NCI-H510A treated with DMSO at 0.1 percent for 48 hours (cell line): ENCODE data around the gene CEP41.
A peak's percentile ranks its signal among the peaks of the same experiment; 100 is the strongest.

Source experiments
- DNase-seq: peaks from one replicate; lab custom pipeline; 2025; lab: John Stamatoyannopoulos, UW

Gene CEP41, protein sequence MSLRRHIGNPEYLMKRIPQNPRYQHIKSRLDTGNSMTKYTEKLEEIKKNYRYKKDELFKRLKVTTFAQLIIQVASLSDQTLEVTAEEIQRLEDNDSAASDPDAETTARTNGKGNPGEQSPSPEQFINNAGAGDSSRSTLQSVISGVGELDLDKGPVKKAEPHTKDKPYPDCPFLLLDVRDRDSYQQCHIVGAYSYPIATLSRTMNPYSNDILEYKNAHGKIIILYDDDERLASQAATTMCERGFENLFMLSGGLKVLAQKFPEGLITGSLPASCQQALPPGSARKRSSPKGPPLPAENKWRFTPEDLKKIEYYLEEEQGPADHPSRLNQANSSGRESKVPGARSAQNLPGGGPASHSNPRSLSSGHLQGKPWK

DNA sequence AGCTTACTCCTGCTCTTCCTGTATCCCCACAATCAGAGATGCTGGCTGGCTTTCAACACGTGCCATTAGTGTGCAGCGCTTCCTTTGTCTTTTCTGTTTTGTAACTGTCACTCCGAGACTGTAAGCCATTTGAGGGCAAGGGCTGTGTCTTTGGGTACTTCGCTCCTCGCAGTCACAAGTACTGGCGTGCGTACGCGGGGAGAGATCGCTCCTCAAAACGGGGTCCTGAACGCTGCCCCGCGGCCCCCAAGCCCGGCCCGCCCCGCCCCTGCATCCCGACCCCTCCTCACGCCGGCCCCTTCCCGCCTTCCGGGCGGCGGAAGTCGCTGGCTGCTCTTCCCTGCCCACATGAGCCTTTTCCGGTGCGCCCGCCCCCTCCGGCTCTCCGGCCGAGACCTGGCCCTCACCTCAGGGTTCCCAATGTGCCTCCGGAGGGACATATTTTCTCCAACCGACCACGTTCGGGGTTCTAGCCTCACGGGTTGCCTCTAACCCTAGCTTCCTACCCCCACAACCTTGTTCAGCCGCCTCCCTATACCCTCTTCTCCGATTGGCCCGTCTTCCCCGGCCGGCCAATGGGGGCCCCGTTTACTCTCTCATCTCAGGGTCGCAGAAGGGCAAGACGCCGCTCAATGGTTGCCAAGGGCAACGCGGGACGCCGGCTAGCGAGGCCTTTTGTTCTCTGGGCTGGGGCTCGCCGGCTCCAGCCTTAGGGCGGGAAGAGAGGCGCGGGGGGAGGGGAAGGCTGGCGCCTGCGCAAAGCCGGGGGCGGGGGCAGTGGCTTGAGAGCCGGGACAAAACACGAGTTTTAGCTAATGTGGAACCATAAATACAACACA is at the start of gene CEP41:
Gene CEP41 (minus strand): TSS at position 490 of the 839 bp plus-strand sequence. CDS start 50 bp downstream, at position 440.
- peak; percentile 84 for DNase-seq

DNA sequence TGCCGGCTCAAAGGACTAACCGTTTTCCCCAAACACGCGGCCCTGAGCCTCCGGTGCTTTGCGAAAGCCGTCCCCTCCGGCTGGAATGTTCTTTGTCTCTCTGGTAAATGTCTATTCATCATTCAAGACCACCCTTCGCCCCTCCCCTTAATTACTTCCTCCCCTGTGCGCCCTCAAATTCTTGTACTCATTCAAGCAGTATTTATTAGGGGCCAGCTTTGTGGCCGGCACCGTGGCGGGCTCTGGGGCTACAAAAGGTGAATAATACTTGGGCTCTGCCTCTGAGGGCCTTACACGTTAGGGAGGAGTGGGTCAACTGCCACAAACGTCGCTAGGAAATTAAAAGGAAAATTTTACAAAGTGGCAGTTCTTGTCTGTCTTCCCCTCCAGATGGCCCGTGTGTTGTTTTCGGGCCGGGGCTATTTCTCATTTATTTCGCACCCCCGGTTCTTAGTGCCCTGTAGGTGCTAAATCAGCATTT is 49.5 kb upstream of the CEP41 start:
- DNase-seq: no peak

DNA sequence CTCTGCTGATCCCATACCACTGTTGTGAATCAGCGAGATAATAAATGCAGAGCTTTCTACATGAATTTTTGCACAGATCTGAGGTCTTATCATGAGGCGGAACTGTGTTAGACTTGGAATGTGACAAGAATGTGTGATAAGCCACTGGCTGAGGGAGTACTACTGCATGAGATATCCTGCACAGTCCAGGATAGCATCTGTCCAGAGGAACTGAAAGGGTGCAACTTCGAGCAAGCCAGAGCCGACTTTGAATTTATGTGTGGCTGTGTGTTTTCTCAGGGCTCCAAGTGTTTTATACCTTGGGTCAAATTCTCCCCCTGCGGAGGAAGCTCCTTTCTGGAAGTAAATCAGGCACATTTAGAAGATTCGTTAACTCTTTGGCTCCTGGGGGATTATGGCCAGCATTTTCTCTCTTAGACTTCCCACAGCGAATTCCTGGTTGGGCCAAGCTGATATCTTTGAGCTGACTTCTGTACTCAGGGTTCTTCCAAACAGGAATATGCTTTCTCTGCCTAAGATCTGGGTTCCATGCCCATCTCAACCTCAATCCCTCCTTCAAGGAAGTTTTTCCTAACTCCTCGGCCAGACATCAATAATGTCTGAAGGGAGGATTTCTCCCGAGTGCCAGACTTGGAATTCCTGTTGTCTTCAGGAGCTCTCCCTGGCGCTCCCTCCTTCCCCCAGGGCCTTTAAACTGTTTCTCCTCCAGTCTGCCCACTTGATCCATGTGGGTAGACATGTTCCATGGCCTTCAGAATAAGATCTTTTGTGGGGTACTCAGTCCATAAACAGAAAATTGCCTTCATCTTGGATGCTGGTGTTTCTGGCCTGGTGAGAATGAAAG is 48.5 kb upstream of the CEP41 start:
- no peak for DNase-seq

DNA sequence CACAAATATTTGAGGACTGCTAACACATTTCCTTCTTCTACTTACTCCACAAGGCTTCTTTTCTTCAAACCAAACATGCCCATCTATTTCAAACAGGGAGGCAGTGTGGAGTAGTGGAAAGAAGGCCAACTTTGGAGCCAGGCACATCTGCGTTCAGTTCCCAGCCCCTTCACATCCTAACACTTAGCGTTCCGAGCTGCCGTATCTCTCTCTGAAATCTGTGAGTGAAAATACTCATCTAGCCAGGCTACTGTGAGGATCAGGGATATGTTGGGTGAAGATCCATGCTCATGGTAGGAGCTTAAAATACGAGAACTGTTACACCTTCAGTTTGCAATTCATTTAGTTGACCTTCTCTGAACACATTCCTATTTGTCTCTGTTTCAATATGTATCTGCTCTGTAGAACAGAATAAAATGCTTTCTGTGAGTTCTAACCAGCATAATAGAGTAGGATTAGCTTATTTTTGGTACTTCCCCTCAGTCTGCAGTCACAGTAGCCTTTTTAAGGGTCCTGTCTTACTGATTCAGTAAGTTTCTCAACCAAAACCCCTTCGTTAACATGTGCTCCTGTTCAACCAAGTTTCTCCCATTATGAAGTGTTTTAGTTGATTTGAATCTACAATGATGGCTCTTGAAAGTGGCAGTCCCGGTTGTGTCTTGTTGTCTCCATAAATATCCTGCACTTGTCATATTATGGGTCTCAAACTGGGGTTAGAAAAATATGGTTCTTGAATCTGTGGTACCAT is 47.8 kb upstream of the CEP41 start:
- DNase-seq: no peak

DNA sequence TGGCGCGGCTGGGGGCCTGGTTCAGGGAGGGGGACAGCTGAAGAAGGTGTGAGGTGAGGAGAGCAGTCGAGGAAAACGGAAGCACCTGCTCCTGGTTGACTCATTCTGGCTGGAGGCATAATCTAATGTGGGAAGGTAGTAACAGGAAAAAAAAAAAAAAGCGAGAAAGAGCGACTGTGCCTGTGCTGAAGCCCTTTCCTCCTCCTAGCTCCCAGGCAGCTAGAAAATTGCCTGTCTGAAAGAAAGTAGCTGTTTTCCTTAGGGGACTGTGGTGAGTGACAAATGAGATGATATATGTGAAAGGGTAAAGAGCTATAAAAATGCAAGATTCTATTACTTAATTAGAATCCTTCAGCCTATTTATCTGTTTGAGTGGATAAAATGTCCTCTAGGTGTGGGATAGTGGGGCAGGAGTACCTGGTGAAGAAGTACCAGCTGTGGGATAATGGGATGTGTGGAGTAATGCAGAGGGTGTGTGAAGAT is 46.2 kb upstream of the CEP41 start:
- DNase-seq: no peak

DNA sequence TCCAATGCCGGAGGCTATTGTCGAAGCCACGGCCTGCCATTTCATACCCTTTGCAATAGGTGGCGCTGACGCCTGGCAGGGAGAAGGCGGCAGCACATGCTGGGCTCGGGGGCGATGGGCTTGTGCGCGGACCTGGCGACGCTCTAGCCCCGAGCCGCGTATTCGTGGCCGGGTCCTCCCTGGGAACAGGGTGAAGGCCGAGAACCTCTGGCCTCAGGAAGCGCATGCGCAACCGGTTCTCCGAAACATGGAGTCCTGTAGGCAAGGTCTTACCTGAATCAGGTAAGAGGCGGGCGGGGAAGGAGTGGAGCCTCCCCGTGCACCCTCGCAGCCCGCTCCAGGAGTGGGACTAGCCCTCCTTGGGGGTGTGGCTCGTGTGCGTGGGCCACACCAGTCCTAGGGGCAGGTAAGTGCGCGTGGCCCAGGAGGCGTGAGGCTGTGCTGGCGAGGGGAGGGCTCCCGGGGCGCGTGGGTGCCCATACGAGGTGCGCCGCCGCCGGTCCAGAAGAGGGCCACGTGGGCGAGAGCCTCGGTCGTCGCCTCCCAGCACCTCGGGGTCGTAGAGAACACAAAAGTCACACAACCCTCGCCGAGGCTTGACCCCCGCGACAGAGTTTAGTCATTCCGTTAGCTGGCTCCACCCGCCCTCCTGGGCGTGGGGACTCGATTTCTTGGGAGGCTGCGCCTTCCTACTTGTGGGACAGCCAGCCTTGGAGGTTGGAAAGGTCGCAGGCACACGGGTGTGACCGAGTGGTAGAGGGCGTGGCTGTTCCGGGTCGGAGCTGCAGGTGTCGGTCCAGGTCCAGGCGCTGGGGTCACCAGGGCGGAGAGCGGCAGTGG is 45.5 kb upstream of the CEP41 start:
- peak; percentile 77 for DNase-seq

DNA sequence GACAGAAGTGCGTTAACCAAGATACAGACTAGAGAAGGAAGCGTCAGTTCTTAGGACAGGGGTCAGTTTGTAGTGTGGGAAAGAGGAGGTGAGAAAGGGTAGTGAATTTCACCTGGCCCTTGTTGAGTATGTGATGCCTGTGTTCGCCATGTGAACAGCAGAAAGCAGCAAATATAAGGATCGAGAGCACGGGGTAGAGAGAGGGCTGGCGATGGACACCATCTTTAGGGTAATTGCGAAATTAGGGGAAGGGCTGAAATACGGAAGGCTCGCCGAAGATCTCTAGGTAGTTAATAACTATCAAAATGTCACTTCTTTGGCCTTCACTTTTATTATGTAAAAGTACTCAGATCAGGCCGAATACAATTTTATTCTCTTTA is 44.9 kb upstream of the CEP41 start:
- DNase-seq: no peak

DNA sequence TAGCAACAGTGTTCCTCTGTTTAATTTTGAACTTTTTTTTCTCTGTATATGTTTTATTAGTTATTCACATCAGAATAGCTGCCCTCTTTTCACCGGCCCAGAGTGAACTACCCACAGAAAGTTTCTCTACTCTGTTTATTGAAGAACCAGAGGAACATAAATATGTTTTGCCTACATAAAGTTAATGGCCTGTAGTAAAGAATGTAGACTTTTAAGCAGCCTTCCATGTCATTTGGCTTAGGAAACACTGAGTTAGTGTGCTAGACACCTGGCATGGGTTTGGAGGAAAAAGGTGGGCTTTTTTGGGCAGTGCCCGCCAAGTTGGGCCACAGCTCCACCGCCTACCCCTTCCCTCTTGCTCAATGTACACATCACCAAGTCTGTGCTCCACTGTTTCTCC is 42.2 kb upstream of the CEP41 start:
- no peak for DNase-seq

DNA sequence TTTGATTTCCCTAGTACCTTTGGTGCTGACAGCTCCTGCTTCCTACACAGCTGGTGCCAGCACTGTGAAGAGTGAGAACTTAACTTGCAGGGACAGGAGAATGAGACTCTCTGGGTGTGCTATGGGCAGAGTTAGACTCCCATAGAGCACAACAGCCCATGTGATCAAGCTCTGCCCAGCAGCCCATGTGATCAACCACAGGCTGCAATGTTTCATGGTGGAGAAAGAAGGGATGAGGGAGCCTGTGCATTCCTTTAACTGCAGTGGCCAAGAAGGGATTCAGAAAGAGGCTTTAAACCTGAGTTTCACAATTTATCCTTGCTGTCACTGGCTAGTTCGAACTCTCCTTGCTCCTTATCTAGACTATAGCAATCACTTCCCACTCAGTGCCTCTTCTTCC is 41.1 kb upstream of the CEP41 start:
- DNase-seq: no peak

DNA sequence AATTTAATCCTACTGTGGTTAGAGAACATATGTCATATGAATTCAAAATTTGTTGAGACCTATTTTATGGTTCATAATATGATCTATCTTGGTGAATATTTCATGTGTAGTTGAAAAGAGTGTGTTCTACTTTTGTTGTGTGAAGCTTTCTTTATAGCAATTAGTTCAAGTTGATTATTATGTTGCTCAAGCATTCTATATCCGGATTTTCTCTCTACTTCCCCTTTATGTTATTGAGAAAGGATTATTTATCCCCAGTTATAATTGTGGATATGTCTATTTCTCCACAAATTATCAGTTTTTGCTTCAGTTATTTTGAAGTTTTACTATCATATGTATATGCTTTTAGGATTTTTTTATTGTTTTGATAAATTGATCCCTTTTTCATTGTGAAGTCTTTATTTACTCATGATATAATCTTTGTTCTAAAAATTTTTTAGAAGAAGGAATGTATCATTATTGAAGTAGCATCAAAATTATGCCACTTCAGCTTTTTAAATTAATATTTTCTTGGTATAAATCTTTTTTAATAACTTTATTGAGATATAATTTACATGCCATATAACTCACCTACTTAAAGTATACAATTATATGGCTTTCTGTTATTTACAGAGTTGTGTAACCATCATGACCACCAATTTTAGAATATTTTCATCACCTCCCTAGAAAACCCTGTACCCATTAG is 39.0 kb upstream of the CEP41 start:
- DNase-seq: no peak

DNA sequence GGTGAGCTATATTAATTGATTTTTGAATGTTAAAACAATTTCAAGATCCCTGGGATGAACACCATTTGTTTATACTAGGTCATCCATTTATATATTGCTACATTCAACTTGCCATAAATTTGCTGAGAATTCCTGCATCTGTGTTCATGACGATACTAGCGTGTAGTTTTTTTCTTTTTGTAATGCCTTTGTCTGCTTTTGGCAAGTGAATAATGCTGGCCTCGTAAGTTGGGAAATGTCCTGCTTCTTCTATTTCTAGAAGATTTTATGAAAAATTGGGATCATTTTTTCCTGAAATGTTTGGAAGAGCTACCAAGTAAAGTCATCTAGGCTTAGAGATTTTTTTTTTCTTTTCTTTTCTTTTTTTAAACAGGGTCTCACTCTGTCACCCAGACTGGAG is 38.2 kb upstream of the CEP41 start:
- no peak for DNase-seq

DNA sequence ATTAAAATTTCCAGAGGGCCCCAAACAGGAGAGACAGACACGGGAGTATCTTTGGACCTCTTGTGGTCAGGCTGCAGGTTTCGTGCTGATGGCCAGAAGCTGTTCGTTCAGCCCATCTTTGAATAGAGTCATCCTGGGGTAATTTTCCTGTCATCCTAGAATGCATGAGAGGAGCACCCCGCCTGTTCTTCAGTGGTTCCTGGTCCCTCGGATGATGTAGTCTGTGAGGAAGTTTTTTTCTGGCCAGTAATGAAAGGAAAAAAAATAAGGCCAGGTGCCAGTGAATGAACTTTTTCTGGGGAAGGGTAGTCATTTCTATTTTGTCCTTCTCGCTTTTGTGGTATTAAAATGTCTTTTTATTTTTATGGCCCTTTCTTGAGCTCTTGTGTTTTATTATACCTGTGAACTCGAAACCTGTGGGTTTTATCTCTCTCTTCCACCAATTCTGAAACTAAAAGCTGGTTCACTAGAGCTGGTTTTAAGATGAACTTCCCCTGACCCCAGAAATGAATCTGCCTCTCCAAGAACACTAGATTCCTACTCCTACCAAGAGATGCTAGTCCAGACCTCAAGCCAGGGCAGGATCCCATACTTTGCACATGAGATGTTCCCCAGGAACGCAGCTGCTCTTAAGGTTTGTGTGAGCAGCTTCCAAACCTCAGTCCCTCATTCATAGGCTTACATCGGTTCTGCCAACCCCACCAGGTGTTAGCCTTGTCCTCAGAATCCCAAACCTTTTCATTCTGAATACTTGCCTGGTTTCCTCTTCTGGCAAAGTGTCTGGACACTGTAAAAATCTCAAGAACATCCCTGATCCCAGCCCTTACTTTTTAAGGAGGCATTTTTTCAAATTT is 35.7 kb upstream of the CEP41 start:
- DNase-seq: no peak

DNA sequence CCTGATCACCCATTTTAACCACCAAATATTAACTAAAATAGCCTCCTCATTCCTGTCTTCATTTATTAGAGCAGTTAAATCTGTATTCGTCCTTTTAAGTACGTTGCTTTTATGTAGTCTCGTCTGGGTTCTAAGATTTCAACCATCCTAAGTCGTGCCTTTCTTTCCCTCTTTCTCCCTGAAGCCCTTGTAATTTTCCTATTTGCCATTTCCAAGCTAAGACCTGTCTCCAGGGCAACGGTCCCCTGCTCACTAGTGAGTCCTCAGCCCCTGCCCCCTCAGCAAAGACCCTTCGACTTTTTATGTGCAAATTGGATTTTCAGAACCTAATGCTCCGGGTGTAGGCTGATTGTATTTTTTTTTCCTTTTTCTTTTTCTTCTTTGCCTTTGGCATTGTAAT is 35.0 kb upstream of the CEP41 start:
- DNase-seq: no peak

DNA sequence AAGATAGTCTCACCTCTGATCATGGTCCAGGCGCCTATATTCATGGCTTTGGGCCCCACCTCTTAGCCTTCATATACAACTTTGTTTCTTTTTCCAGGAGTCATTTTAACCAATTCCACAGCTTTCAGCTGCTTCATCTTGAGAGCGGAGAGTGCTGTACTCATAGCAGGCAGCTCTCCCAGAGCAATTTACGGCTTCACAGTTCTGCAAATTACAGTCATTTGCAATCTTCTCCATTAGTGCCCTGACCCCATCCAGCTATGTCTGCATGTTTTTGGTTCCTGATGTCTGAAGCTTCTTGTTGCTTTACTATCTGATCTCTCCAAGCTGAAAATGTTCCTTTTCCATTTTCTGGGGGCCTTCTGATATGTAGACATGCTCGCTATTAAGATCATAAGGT is 33.1 kb upstream of the CEP41 start:
- no peak for DNase-seq

DNA sequence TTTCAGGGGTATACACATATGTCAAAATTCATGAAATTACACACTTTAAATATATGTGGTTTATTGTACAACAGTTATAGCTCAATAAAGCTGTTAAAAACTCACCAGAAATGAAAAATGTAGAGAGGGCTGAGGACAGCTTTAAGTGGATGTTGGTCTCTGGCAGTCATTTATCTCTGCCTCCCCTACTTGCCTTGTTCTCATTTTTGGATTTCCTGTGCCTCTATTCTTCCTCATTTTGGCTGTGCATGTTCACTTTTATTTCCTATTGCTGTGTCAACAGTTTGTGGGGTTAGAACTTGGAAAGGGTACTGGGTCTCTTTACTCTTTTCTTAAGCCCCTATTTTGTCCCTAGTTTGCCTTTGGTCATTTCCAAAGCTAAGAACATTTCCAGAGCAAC is 32.5 kb upstream of the CEP41 start:
- no peak for DNase-seq

DNA sequence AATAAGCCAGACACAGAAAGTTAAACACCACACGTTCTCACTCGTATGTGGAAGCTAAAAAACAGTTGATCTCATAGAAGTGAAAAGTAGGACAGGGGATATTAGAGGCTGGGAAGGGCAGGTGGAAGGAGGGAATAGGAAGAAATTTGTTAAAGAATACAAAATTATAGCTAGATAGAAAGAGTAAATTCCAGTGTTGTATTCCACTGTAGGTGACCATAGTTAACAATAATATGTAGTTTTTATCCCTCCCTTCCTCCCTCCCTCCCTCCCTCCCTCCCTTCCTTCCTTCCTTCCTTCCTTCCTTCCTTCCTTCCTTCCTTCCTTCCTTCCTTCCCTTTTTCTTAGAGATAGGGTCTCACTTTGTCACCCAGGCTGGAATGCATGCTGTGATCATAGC is 31.2 kb upstream of the CEP41 start:
- no peak for DNase-seq

DNA sequence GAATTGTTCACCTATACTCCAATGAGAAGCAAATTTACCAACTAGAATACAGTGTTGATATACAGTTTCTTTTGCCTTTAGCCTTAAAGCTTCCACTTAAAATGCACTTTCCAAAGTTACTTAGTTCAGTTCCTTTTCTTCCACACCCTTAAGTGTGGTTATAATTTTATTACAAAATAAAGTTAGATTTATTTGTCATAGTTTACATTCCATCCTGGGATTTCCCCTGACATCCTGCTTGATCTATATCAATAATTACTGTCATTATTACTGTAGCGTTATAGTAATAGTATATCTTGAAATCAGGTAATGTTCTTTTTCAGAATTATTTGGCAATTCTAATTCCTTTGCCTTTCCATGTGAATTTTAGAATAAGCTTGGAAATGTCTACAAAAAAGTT is 27.8 kb upstream of the CEP41 start:
- no peak for DNase-seq

DNA sequence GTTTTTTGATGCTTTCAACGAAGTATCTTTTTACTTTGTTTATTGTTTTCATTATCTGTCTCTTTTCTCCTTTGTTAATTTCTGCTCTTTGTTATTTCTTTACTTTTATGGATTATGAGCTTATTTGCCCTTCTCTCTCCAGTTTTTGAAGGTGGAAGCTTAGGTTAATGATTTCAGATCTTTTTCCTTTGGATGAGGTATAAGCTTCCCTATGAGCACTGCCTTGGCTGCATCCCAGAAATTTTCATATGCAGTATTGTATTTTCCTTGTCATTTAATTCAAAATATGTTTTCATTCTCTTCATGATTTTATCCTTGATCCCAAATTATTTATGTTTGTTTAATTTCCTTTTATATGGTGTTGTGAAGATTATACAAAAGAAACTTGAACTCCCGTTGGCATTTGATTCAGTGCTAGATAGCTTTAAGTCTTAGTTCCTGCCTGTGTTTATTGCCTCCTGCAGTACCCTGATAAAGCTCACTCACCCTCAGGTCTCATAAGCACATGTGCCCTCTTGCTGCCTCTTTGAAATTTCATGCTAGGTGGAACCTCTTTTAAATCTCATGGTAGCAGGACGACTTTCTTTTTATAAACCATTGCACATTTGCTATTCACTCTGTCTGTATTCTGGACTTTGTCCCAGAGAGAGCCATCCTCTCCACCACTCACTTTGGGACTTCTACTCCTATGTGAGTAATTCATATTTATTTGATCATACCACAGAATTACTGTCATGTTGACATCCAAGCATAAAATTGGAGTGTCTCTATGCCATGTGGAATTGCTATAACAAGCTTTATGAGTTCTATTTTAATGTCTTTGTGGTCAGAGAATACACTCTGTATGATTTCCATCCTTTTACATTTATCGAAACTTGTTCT is 23.0 kb upstream of the CEP41 start:
- DNase-seq: no peak
